HCT116 (cell line): ENCODE measurements around the gene RCC1. TPM values are rescaled to one million over a fixed set of nuclear protein-coding genes. Genes with fewer than 3 reads are reported as not detected.
A peak's percentile ranks its signal among the peaks of the same experiment; 100 is the strongest.
"Not testable (repeated sequence)": the region's sequence is repeated elsewhere in the genome, so short reads cannot be mapped to it uniquely, and the experiment has no call there.

ENCODE experiments used
- ATAC-seq: fragments of 200-7000 bp; cut with Tn5 transposase; 2 replicates; pipeline ENCODE4 v1.9.1; 2020; ENCODE audit warnings: mild to moderate bottlenecking, moderate library complexity
- BruUV-seq: library from RNA; stranded (reverse); fragments of 400-500 nt; replicated peaks from 2 replicates; lab custom pipeline; 2021; lab: Mats Ljungman, UMichigan
- CTCF ChIA-PET: fragments of 300-600 bp; sonication (Branson Sonifier 250); formaldehyde crosslinking; loops from one replicate; lab custom pipeline; 2021; ENCODE audit warnings: antibody characterized with exemption; lab: Charles Lee
- POLR2A ChIA-PET: fragments of 300-600, 350-600 bp; sonication (Branson Sonifier 250); formaldehyde crosslinking; loops from one replicate; lab custom pipeline; 2021; ENCODE audit warnings: antibody characterized with exemption; lab: Charles Lee
- RAD21 ChIA-PET, 2 experiments: fragments of 300-600 bp; sonication (Branson Sonifier 250); formaldehyde crosslinking; loops; one replicate each; lab custom pipeline; 2023; ENCODE audit warnings: low total read pairs in 2 of 2; ENCODE audit not compliant: uncharacterized antibody in 2 of 2, unreplicated experiment in 2 of 2, low non-redundant PET in 1 of 2; lab: Charles Lee
- DNase-seq: peaks from one replicate; pipeline ENCODE4 v3.0.0-alpha.2; 2010; ENCODE audit warnings: low read depth, low spot score
- H2AFZ ChIP-seq: fragments of 200-600 bp; shearing (Covaris generic), sonication (generic); 2 replicates; pipeline ENCODE4 v1.6.1; 2017; ENCODE audit warnings: low read depth, mixed run types, mixed read lengths, antibody characterized with exemption, low read length; ENCODE audit not compliant: poor library complexity, severe bottlenecking
- H3K27ac ChIP-seq: 2 replicates; pipeline ENCODE4 v1.5.1; 2012; ENCODE audit warnings: low read depth, low read length
- H3K27me3 ChIP-seq: fragments of 200-600 bp; sonication (generic); 2 replicates; pipeline ENCODE4 v1.6.1; 2016; ENCODE audit warnings: mixed run types, low read length, mixed read lengths; ENCODE audit not compliant: insufficient read depth
- H3K36me3 ChIP-seq, 2 experiments: fragments of 200-500 bp in 1 of 2; fragments of 200-600 bp in 1 of 2; sonication (Bioruptor generic) in 1 of 2; sonication (generic) in 1 of 2; 2 replicates each; pipeline versions ENCODE4 v1.5.1 to v1.6.1; 2014 to 2016; ENCODE audit warnings: low read length in 2 of 2, inconsistent platforms in 1 of 2, mixed read lengths in 1 of 2, mixed run types in 1 of 2; ENCODE audit not compliant: insufficient read depth in 2 of 2, control insufficient read depth in 1 of 2
- H3K4me1 ChIP-seq, 2 experiments: fragments of 200-600 bp in 1 of 2; sonication (generic) in 1 of 2; 2 replicates each; pipeline versions ENCODE4 v1.5.1 to v1.6.1; 2012 to 2017; ENCODE audit warnings: low read length in 2 of 2, inconsistent platforms in 1 of 2, mild to moderate bottlenecking in 1 of 2, mixed read lengths in 1 of 2, mixed run types in 1 of 2, moderate library complexity in 1 of 2; ENCODE audit not compliant: insufficient read depth in 2 of 2, control insufficient read depth in 1 of 2
- H3K4me2 ChIP-seq: fragments of 200-600 bp; sonication (generic); 2 replicates; pipeline ENCODE4 v1.6.1; 2017; ENCODE audit warnings: mixed run types, low read length, mixed read lengths
- H3K4me3 ChIP-seq, 2 experiments: fragments of 200-600 bp in 1 of 2; sonication (generic) in 1 of 2; replicated peaks in 1 of 2; 2 replicates each; pipeline ENCODE4 v1.5.1; 2011 to 2016; ENCODE audit warnings: low read length in 2 of 2, control low read depth in 1 of 2, low read depth in 1 of 2, mild to moderate bottlenecking in 1 of 2, mixed read lengths in 1 of 2, mixed run types in 1 of 2
- H3K79me2 ChIP-seq: fragments of 200-600 bp; sonication (generic); 2 replicates; pipeline ENCODE4 v1.6.1; 2017; ENCODE audit warnings: mild to moderate bottlenecking, mixed run types, low read length, moderate library complexity, mixed read lengths; ENCODE audit not compliant: insufficient read depth
- H3K9ac ChIP-seq: fragments of 200-600 bp; sonication (generic); 2 replicates; pipeline ENCODE4 v1.6.1; 2016; ENCODE audit warnings: low read length, mixed read lengths
- H3K9me2 ChIP-seq: fragments of 200-600 bp; sonication (generic), shearing (Covaris generic); 2 replicates; pipeline ENCODE4 v1.6.1; 2017; ENCODE audit warnings: mixed run types, mild to moderate bottlenecking, moderate library complexity; ENCODE audit not compliant: insufficient read depth
- H3K9me3 ChIP-seq, 2 experiments: fragments of 200-500 bp in 1 of 2; fragments of 200-600 bp in 1 of 2; sonication (Bioruptor generic) in 1 of 2; sonication (generic) in 1 of 2; 2 replicates each; pipeline ENCODE4 v1.6.1; 2014 to 2017; ENCODE audit warnings: low read length in 2 of 2, mixed read lengths in 2 of 2, inconsistent platforms in 1 of 2, low read depth in 1 of 2, mild to moderate bottlenecking in 1 of 2, mixed run types in 1 of 2, moderate library complexity in 1 of 2; ENCODE audit not compliant: control insufficient read depth in 1 of 2, insufficient read depth in 1 of 2
- H4K20me1 ChIP-seq: fragments of 200-600 bp; sonication (generic), shearing (Covaris generic); 2 replicates; pipeline ENCODE4 v1.6.1; 2017; ENCODE audit warnings: mixed run types, mild to moderate bottlenecking, moderate library complexity; ENCODE audit not compliant: insufficient read depth
- EGR1 ChIP-seq: IDR thresholded peaks from 2 replicates; pipeline ENCODE4 v1.6.1; 2012; ENCODE audit warnings: low read depth
- JUND ChIP-seq: IDR thresholded peaks from 2 replicates; pipeline ENCODE4 v1.6.1; 2012
- SP1 ChIP-seq: IDR thresholded peaks from 2 replicates; pipeline ENCODE4 v1.6.1; 2012; ENCODE audit warnings: low read depth
- intact Hi-C: fragments of 100-400 bp; cut with micrococcal nuclease; formaldehyde crosslinking; loops from 2 replicates; pipeline ENCODE4 v1.10.0; 2022
- total RNA-seq: library from RNA; stranded (reverse); gene quantifications from one replicate; pipeline ENCODE4 v1.2.1, GENCODE V29; 2021; ENCODE audit not compliant: unreplicated experiment

Gene RCC1
- total RNA-seq, 1 experiment from 2014 or later, result 124 TPM

GRCh38 chr1:28541414-28542015 lies 35.7 kb downstream of the RCC1 start:
- H3K9ac ChIP-seq, H3K27ac ChIP-seq, H3K79me2 ChIP-seq, H3K27me3 ChIP-seq, H3K9me2 ChIP-seq, H2AFZ ChIP-seq, H3K9me3 ChIP-seq, H3K4me3 ChIP-seq, intact Hi-C loops, ATAC-seq, H4K20me1 ChIP-seq, H3K4me2 ChIP-seq, BruUV-seq, DNase-seq: not testable (repeated sequence)
- ChIA-PET RAD21 (interaction anchor here in 1 of 2 experiments (0.7 kb wide), 1 partner anchor 292 kb away, joined by 4 read pairs; no protein-coding TSS in a partner anchor), POLR2A (interaction anchor here (1.3 to 1.5 kb wide), 2 partner anchors 10 to 40 kb away, joined by 3 to 4 read pairs; no protein-coding TSS in a partner anchor), CTCF (interaction anchor here (0.7 to 1.0 kb wide), 3 partner anchors 11 to 1283 kb away, joined by 3 read pairs; partner anchors contain the start of gene TRNAU1AP)
- TF ChIP-seq JUND, result 0 out of 2 replicates have a peak, but pooled peaks have one; percentile 8
- Histone ChIP-seq H3K36me3 (peaks cover 14 to 17% of the 10 kb centered on the region in 2 experiments; a peak in 2 of 4 replicates), H3K4me1 (peaks cover 7 to 16% of the 10 kb centered on the region in 2 experiments; a peak in 3 of 4 replicates)

- Histone ChIP-seq H3K27ac (no peak overlapping the region), H3K9me3 (no peaks in the 10 kb centered on the region), H3K9me2 (no peaks in the 10 kb centered on the region), H3K27me3 (no peaks in the 10 kb centered on the region), H3K79me2 (no peaks in the 10 kb centered on the region), H2AFZ (no peak overlapping the region), H3K4me1 (peaks cover 7 to 16% of the 10 kb centered on the region in 2 experiments; a peak in 3 of 4 replicates), H3K36me3 (no peaks in the 10 kb centered on the region), H3K9ac (no peak overlapping the region), H3K4me2 (no peak overlapping the region), H4K20me1 (no peaks in the 10 kb centered on the region), H3K4me3 (no peak overlapping the region)
- TF ChIP-seq EGR1 (peak; percentile 22; the same call in 1 of the 2 replicates), SP1 (no peak)
- ATAC-seq (no peak), DNase-seq (no peak)
- intact Hi-C loops, result no loop called here
- no TSS peak for BruUV-seq
- RAD21 ChIA-PET, result no interaction called here
- CTCF ChIA-PET, result no interaction called here
- POLR2A ChIA-PET, result no interaction called here
Measured at GRCh38 chr1:28545246-28545628, 39.4 kb downstream of the RCC1 start.
